A549 (cell line): ENCODE data around the gene BSND. TPM values are rescaled to one million over a fixed set of nuclear protein-coding genes. Genes with fewer than 3 reads are reported as not detected.

Experiments used
- ATAC-seq, 2 experiments: fragments of 200-7000 bp in 1 of 2; fragments of >200 bp in 1 of 2; cut with Nextera tagmentation in 1 of 2; cut with Tn5 transposase in 1 of 2; 3 replicates each; pipeline versions ENCODE4 v1.8.0 to v1.9.1; 2018 to 2020; ENCODE audit warnings: mild to moderate bottlenecking in 1 of 2, moderate library complexity in 1 of 2
- CTCF ChIA-PET: fragments of 300-600 bp; sonication (Branson Sonifier 250); formaldehyde crosslinking; extraction: SDS; loops from one replicate; lab custom pipeline; 2021; ENCODE audit warnings: antibody characterized with exemption, inconsistent platforms; lab: Yijun Ruan, JAX
- POLR2A ChIA-PET: fragments of 350-600 bp; formaldehyde crosslinking; extraction: SDS; loops from one replicate; lab custom pipeline; 2021; ENCODE audit warnings: antibody characterized with exemption, inconsistent platforms; lab: Yijun Ruan, JAX
- DNase-seq, 2 experiments: peaks; one replicate each; pipeline versions ENCODE4 v3.0.0 to v3.0.0-alpha.2; 2011 to 2016; ENCODE audit warnings: low read depth in 1 of 2, low spot score in 1 of 2
- FAIRE-seq: peaks from 2 replicates; lab custom pipeline; 2011; peaks lifted over from hg19 to GRCh38; lab: Jason Lieb, UNC
- H3K27ac ChIP-seq, 2 experiments: fragments of >200 bp; sonication (Bioruptor Twin); formaldehyde crosslinking; 3 replicates each; pipeline ENCODE4 v1.5.1; 2016 to 2017
- H3K4me1 ChIP-seq: fragments of >200 bp; sonication (Bioruptor Twin); formaldehyde crosslinking; 3 replicates; pipeline ENCODE4 v1.6.1; 2016
- H3K4me2 ChIP-seq: fragments of >200 bp; sonication (Bioruptor Twin); formaldehyde crosslinking; 3 replicates; pipeline ENCODE4 v1.6.1; 2016
- H3K4me3 ChIP-seq: fragments of >200 bp; sonication (Bioruptor Twin); formaldehyde crosslinking; 3 replicates; pipeline ENCODE4 v1.5.1; 2016
- H3K9me3 ChIP-seq: fragments of >200 bp; sonication (Bioruptor Twin); formaldehyde crosslinking; 3 replicates; pipeline ENCODE4 v1.6.1; 2016
- CHD2 ChIP-seq: fragments of 150-350 bp; IDR thresholded peaks from 2 replicates; pipeline ENCODE4 v1.6.1; 2014; ENCODE audit warnings: low read length; ENCODE audit not compliant: partially characterized antibody
- CTCF ChIP-seq: fragments of >200 bp; sonication (Bioruptor Twin); formaldehyde crosslinking; IDR thresholded peaks from 3 replicates; pipeline ENCODE4 v1.5.1; 2016
- E2F6 ChIP-seq: IDR thresholded peaks from 2 replicates; pipeline ENCODE4 v1.6.1; 2012; ENCODE audit warnings: low read depth, borderline replicate concordance
- FOSB ChIP-seq: fragments of 250-450 bp; sonication (Bioruptor Pico); IDR thresholded peaks from 2 replicates; pipeline ENCODE4 v1.5.0; 2020; ENCODE audit warnings: mild to moderate bottlenecking, moderate library complexity
- HDAC2 ChIP-seq: fragments of 200-600 bp; sonication (generic); IDR thresholded peaks from 2 replicates; pipeline ENCODE4 v1.6.1; 2016
- JUNB ChIP-seq: fragments of >200 bp; sonication (Bioruptor Twin); formaldehyde crosslinking; IDR thresholded peaks from 2 replicates; pipeline ENCODE4 v1.6.1; 2016
- KDM1A ChIP-seq: fragments of 200-600 bp; sonication (generic); IDR thresholded peaks from 2 replicates; pipeline ENCODE4 v1.6.1; 2016; ENCODE audit warnings: low read depth, mild to moderate bottlenecking
- MAX ChIP-seq: IDR thresholded peaks from 2 replicates; pipeline ENCODE4 v1.6.1; 2012
- MAZ ChIP-seq: fragments of 150-350 bp; IDR thresholded peaks from 2 replicates; pipeline ENCODE4 v1.6.1; 2014; ENCODE audit warnings: antibody characterized with exemption, low read depth, low read length, borderline replicate concordance
- PHF8 ChIP-seq: fragments of 200-600 bp; sonication (generic); IDR thresholded peaks from 2 replicates; pipeline ENCODE4 v1.6.1; 2016; ENCODE audit warnings: low read depth, mild to moderate bottlenecking, antibody characterized with exemption, moderate library complexity, borderline replicate concordance
- RAD21 ChIP-seq, 2 experiments: fragments of >200 bp in 1 of 2; sonication (Bioruptor Twin) in 1 of 2; formaldehyde crosslinking in 1 of 2; IDR thresholded peaks in 1 of 2; conservative IDR thresholded peaks in 1 of 2; 2 replicates in 1 of 2; 3 replicates in 1 of 2; pipeline ENCODE4 v1.6.1; 2012 to 2018; ENCODE audit warnings: inconsistent platforms in 1 of 2
- REST ChIP-seq: fragments of 200-600 bp; sonication (generic); IDR thresholded peaks from 2 replicates; pipeline ENCODE4 v1.6.1; 2016; ENCODE audit warnings: antibody characterized with exemption, mild to moderate bottlenecking, moderate library complexity
- SMC3 ChIP-seq: fragments of >200 bp; sonication (Bioruptor Twin); formaldehyde crosslinking; IDR thresholded peaks from 3 replicates; pipeline ENCODE4 v1.6.1; 2018; ENCODE audit warnings: inconsistent platforms
- USF2 ChIP-seq: fragments of 450-650 bp; IDR thresholded peaks from 2 replicates; pipeline ENCODE4 v1.6.1; 2014; ENCODE audit warnings: antibody characterized with exemption
- ZNF302 ChIP-seq: fragments of 250-450 bp; sonication (Bioruptor Pico); IDR thresholded peaks from 2 replicates; pipeline ENCODE4 v1.9.0; 2021; ENCODE audit warnings: inconsistent platforms, mild to moderate bottlenecking, moderate library complexity
- WGBS: methylation state at CpG from one replicate; pipeline ENCODE4 v1.1.6; 2017; ENCODE audit errors: missing lambda C conversion rate; 5-methylcytosine and 5-hydroxymethylcytosine counted together
- polyA plus RNA-seq, 4 experiments: library from polyadenylated mRNA; depleted of rRNA in 3 of 4; stranded (reverse); fragments of >200 nt; fragmentation: RNase III in 1 of 4; extraction: RNeasy Plus Mini Kit Qiagen cat#74134 plus additional on column Dnase treatment in 1 of 4; gene quantifications; 2 replicates in 3 of 4; 3 replicates in 1 of 4; pipeline ENCODE4 v1.2.3, GENCODE V29; 2011 to 2017

The BSND gene
- polyA plus RNA-seq, 2 of the 4 experiments (the other 2 are of a cell fraction): not detected

GRCh38 chr1:54995835-54996234 is 2.9 kb upstream of the BSND start:
- DNase-seq: no peak
- no peak for FAIRE-seq
- TF ChIP-seq JUNB (no peak), HDAC2 (no peak), USF2 (no peak), FOSB (no peak)
- Histone ChIP-seq H3K9me3 (no peaks in the 10 kb centered on the region), H3K27ac (no peak overlapping the region), H3K4me2 (peak overlapping the region; percentile 57), H3K4me3 (no peak overlapping the region), H3K4me1 (0 out of 3 replicates have a peak, but pooled peaks cover 4% of the 10 kb centered on the region)
- whole genome bisulfite sequencing: 85% methylated on average over 9 of the region's 9 CpGs
- CTCF ChIA-PET: interaction anchor here (0.6 to 20.8 kb wide), 25 partner anchors 10 to 1825 kb away, joined by 3 to 451 read pairs (median 5); no protein-coding TSS in a partner anchor
- POLR2A ChIA-PET: interaction anchor here (1.4 kb wide), 1 partner anchor 45 kb away, joined by 7 read pairs; no protein-coding TSS in a partner anchor
- ATAC-seq: no peak

GRCh38 chr1:54996359-54996868 is 2.3 kb upstream of the BSND start:
- Histone ChIP-seq H3K4me3 (no peak overlapping the region), H3K27ac (0 out of 6 replicates have a peak overlapping the region, but pooled peaks of 1 of the 2 experiments have one; percentile 50), H3K4me1 (0 out of 3 replicates have a peak, but pooled peaks cover 4% of the 10 kb centered on the region), H3K9me3 (no peaks in the 10 kb centered on the region), H3K4me2 (peak overlapping the region; percentile 57)
- TF ChIP-seq ZNF302 (no peak), MAZ (0 out of 2 replicates have a peak, but pooled peaks have one; percentile 48), RAD21 (conservative IDR thresholded peaks at IDR 0.05 in 1 of 2, IDR thresholded peaks at IDR 0.05 in 1 of 2) (peak; percentile 87 to 92), SMC3 (peak; percentile 94), REST (no peak), CTCF (peak; percentile 69), PHF8 (no peak), KDM1A (0 out of 2 replicates have a peak, but pooled peaks have one; percentile 48), MAX (peak; percentile 71), E2F6 (peak; percentile 79), CHD2 (no peak)
- DNase-seq (peak; percentile 67 to 87), FAIRE-seq (no peak), ATAC-seq (peak; percentile 80 to 95; a peak in 5 of 6 replicates)
- POLR2A ChIA-PET: interaction anchor here (1.0 to 1.4 kb wide), 2 partner anchors 46 to 52 kb away, joined by 3 to 7 read pairs; no protein-coding TSS in a partner anchor
- CTCF ChIA-PET: interaction anchor here (0.6 to 20.8 kb wide), 28 partner anchors 9 to 1825 kb away, joined by 3 to 451 read pairs (median 5); no protein-coding TSS in a partner anchor
- WGBS: 2% methylated on average over 8 of the region's 23 CpGs
